BE2C (cell line): Measurements from ENCODE around the gene OR9I1.

Experiments used
- DNase-seq: peaks from one replicate; pipeline ENCODE4 v3.0.0-alpha.2; 2020
- H3K27me3 ChIP-seq: fragments of 250-450 bp; sonication (Bioruptor Pico); 2 replicates; pipeline ENCODE4 v1.5.1; 2020; ENCODE audit warnings: mild to moderate bottlenecking
- H3K36me3 ChIP-seq: fragments of 250-450 bp; sonication (Bioruptor Pico); 2 replicates; pipeline ENCODE4 v1.5.1; 2020; ENCODE audit warnings: mild to moderate bottlenecking
- H3K4me1 ChIP-seq: fragments of 250-450 bp; sonication (Bioruptor Pico); 2 replicates; pipeline ENCODE4 v1.5.1; 2020
- H3K4me3 ChIP-seq: 2 replicates; pipeline ENCODE4 v1.5.1; 2011; ENCODE audit warnings: low read depth, low read length
- H3K9me3 ChIP-seq: fragments of 250-450 bp; sonication (Bioruptor Pico); 2 replicates; pipeline ENCODE4 v1.5.1; 2020
- CTCF ChIP-seq: IDR thresholded peaks from 2 replicates; pipeline ENCODE4 v1.5.1; 2012; ENCODE audit warnings: mild to moderate bottlenecking, low read depth, low read length

The OR9I1 gene

GRCh38 chr11:58086528-58086927, 38.8 kb downstream of the OR9I1 start:
- no peaks in the 10 kb centered on the region for H3K27me3 ChIP-seq
- H3K36me3 ChIP-seq = no peaks in the 10 kb centered on the region
- no peak for TF ChIP-seq CTCF
- DNase-seq = no peak
- no peaks in the 10 kb centered on the region for H3K4me1 ChIP-seq
- no peaks in the 10 kb centered on the region for H3K9me3 ChIP-seq
- H3K4me3 ChIP-seq = no peak overlapping the region

GRCh38 chr11:58075781-58076180, 49.5 kb downstream of the OR9I1 start:
- Histone ChIP-seq H3K9me3 (no peaks in the 10 kb centered on the region), H3K4me3 (no peak overlapping the region), H3K36me3 (no peaks in the 10 kb centered on the region), H3K27me3 (no peaks in the 10 kb centered on the region), H3K4me1 (no peaks in the 10 kb centered on the region)
- no peak for TF ChIP-seq CTCF
- DNase-seq = no peak

- Histone ChIP-seq H3K36me3 (no peaks in the 10 kb centered on the region), H3K4me1 (no peaks in the 10 kb centered on the region), H3K27me3 (no peaks in the 10 kb centered on the region), H3K4me3 (no peak overlapping the region), H3K9me3 (no peaks in the 10 kb centered on the region)
- TF ChIP-seq CTCF = no peak
- no peak for DNase-seq
Observed at GRCh38 chr11:58070585-58070984, 54.7 kb downstream of the OR9I1 start.

- DNase-seq = no peak
- H3K27me3 ChIP-seq = no peaks in the 10 kb centered on the region
- no peak for TF ChIP-seq CTCF
- no peaks in the 10 kb centered on the region for H3K36me3 ChIP-seq
- no peaks in the 10 kb centered on the region for H3K9me3 ChIP-seq
- H3K4me3 ChIP-seq = no peak overlapping the region
- H3K4me1 ChIP-seq = no peaks in the 10 kb centered on the region
Observed at GRCh38 chr11:58068655-58069054, 56.7 kb downstream of the OR9I1 start.

GRCh38 chr11:58067685-58068084, 57.6 kb downstream of the OR9I1 start:
- H3K4me1 ChIP-seq = no peaks in the 10 kb centered on the region
- TF ChIP-seq CTCF = no peak
- no peaks in the 10 kb centered on the region for H3K9me3 ChIP-seq
- H3K27me3 ChIP-seq = no peaks in the 10 kb centered on the region
- DNase-seq = no peak
- H3K4me3 ChIP-seq = no peak overlapping the region
- H3K36me3 ChIP-seq = no peaks in the 10 kb centered on the region
